Mucosa of rectum (tissue), 2 donors: ENCODE measurements around the gene SLIT1.

Experiments
- H3K27ac ChIP-seq, 2 donors: one replicate each; pipeline ENCODE4 v1.7.0; 2013; ENCODE audit warnings: inconsistent platforms in 2 of 2, low read depth in 2 of 2, low read length in 2 of 2
- H3K27me3 ChIP-seq, 2 donors: one replicate each; pipeline ENCODE4 v1.7.0; 2013; ENCODE audit warnings: low read length in 2 of 2; ENCODE audit not compliant: control insufficient read depth in 2 of 2, insufficient read depth in 2 of 2
- H3K36me3 ChIP-seq, 2 donors: one replicate each; pipeline ENCODE4 v1.7.0; 2013; ENCODE audit warnings: low read length in 2 of 2; ENCODE audit not compliant: control insufficient read depth in 2 of 2, insufficient read depth in 2 of 2
- H3K4me1 ChIP-seq, 2 donors: one replicate each; pipeline ENCODE4 v1.7.0; 2013; ENCODE audit warnings: low read length in 2 of 2, mild to moderate bottlenecking in 1 of 2; ENCODE audit not compliant: control insufficient read depth in 2 of 2, insufficient read depth in 2 of 2
- H3K4me3 ChIP-seq, 2 donors: one replicate each; pipeline ENCODE4 v1.7.0; 2013; ENCODE audit warnings: low read length in 2 of 2
- H3K9ac ChIP-seq, 2 donors: one replicate each; pipeline ENCODE4 v1.7.0; 2013; ENCODE audit warnings: low read length in 2 of 2, low read depth in 1 of 2, mild to moderate bottlenecking in 1 of 2
- H3K9me3 ChIP-seq, 2 donors: one replicate each; pipeline ENCODE4 v1.7.0; 2013; ENCODE audit warnings: low read length in 2 of 2; ENCODE audit not compliant: control insufficient read depth in 2 of 2
- donor health status: healthy.
- donor health status: Normal muscosa, but diverticular disease.

SLIT1 gene

DNA sequence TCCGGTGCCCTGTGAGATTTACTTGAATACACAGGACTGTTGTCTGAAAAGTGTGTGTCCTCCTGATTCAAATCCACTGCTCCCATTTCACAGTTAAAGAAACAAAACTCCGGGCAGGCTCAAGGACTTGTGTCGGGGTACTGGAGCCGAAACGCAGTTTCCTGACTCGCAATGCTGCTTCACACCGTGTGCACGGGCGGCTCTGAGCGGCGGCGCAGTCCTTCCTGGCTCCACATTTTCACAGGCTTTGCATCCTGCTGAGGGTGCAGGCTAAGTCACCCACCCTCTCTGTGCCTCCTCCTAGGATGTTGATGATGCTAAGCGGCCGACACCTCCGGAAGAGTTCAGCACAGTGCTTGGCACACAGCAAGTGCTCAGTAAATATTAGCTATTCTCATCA, 65.4 kb downstream of the SLIT1 start:
- Histone ChIP-seq H3K9ac (no peak overlapping the region), H3K4me3 (no peak overlapping the region), H3K27ac (no peak overlapping the region), H3K9me3 (no peaks in the 10 kb centered on the region), H3K36me3 (no peaks in the 10 kb centered on the region), H3K4me1 (no peaks in the 10 kb centered on the region), H3K27me3 (peaks cover 2 to 11% of the 10 kb centered on the region in 2 donors)

DNA sequence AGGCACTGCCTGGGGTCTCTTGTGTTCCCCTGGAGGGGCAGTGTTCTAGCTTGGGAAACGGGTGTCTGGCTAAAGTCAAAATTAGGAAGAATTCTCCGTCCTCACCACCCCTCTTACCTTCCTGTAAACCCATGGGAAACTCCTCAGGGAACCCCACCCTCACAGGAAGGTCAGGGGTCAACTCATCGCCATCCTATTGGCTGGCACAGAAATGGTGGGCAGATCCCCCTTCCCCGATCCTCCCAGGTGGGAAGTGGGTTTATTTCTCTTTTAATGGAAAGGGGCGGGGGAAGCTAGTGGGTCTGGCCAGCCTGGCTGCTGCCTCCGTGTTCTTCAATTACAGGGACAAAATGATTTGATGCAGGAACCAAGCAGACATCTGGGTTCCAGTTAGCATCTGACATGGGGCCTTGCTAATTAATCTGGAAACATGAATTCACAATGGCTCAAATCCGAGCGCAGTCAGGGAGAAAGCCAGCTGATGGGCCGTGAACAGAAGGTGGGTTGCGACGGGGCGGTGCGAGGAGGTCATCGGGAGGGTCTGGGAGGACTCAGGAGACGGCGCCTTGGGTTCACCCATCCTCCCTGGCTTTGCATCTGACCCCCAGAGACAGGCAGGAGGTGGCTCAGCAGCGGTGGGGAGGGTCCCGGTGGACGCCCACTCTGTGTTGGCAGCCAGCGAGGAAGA, 66.6 kb downstream of the SLIT1 start:
- no peaks in the 10 kb centered on the region for H3K9me3 ChIP-seq
- H3K9ac ChIP-seq: no peak overlapping the region
- no peak overlapping the region for H3K27ac ChIP-seq
- no peaks in the 10 kb centered on the region for H3K36me3 ChIP-seq
- H3K4me1 ChIP-seq: no peaks in the 10 kb centered on the region
- H3K4me3 ChIP-seq: no peak overlapping the region
- peaks cover 0 to 11% of the 10 kb centered on the region in 2 donors for H3K27me3 ChIP-seq

DNA sequence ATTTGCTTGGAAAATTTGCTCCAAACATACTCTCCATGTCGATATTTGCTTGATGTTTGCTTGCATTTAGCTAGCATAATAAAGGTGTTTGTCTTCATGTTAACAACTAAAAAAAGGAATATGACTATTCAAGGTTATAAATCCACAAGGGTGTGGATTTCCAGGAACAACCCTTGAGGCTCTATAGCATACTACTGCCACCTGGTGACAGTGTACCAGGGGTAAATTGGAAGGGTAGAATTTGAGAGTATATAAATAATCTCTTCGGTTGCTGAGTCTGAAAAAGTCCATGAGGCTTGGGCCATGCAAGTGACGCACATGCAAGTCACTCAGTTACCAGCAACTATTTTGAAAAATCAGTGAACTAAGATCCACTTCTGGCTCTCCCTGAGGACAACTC, 68.4 kb downstream of the SLIT1 start:
- Histone ChIP-seq H3K36me3 (no peaks in the 10 kb centered on the region), H3K4me3 (no peak overlapping the region), H3K27me3 (peaks cover 0 to 11% of the 10 kb centered on the region in 2 donors), H3K9ac (no peak overlapping the region), H3K4me1 (no peaks in the 10 kb centered on the region), H3K27ac (no peak overlapping the region), H3K9me3 (no peaks in the 10 kb centered on the region)

DNA sequence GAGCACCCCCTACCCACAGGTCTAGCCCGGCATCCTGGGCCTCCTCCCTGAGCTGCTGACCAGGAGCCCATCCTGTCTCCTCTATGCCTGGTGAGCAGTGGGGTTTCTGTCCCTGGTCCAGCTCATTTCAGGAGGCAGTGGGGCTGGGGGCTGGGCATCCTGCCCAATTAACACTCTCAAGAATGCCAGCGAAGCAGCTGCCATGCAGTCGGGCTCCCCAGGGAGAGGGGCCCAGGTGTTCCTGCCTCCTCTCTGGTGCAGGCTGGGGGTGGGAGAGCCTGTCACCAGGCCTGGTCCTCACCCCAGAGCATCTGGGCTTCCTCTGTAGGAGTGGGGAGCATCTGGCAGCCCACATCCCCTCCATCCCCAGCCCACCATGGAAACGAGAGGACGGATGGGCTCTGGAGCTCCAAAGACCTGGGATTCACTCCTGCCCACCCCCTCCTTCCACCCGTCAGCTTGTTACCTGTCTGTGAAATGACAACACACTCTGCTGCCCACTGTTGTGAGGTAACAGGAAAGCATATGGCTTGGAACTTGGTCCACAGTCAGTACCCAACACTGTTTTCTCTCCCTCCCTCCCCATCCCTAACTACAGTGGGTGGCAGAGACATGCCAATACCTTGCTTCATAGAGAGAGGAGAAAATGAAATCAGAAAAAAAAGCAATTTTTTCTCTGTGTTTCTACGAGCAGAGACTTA, 69.1 kb downstream of the SLIT1 start:
- Histone ChIP-seq H3K4me1 (no peaks in the 10 kb centered on the region), H3K27me3 (peaks cover 0 to 8% of the 10 kb centered on the region in 2 donors), H3K36me3 (no peaks in the 10 kb centered on the region), H3K4me3 (no peak overlapping the region), H3K27ac (no peak overlapping the region), H3K9me3 (no peaks in the 10 kb centered on the region), H3K9ac (no peak overlapping the region)

DNA sequence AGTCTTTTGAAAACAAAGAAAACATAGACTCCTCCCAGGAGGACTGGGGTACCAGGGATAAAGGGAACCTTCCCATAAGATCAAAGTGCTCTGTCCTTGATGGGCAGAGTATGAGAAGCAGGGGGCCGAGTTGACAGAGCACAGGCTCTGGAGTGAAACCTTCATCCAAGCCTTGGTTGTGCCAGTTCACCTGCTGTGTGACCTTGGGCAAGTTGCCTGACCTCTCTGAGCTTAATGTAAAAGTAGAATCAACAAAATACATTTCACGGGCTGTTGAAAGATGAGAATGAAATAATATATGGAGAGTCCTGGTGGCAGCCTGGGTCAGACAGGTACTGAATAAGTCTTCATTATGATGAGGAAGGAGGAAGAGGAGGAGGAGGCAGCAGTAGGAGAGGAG, 69.9 kb downstream of the SLIT1 start:
- H3K9ac ChIP-seq: no peak overlapping the region
- H3K4me3 ChIP-seq: no peak overlapping the region
- no peaks in the 10 kb centered on the region for H3K4me1 ChIP-seq
- H3K36me3 ChIP-seq: no peaks in the 10 kb centered on the region
- peaks cover 0 to 2% of the 10 kb centered on the region in 2 donors for H3K27me3 ChIP-seq
- H3K27ac ChIP-seq: no peak overlapping the region
- no peaks in the 10 kb centered on the region for H3K9me3 ChIP-seq

DNA sequence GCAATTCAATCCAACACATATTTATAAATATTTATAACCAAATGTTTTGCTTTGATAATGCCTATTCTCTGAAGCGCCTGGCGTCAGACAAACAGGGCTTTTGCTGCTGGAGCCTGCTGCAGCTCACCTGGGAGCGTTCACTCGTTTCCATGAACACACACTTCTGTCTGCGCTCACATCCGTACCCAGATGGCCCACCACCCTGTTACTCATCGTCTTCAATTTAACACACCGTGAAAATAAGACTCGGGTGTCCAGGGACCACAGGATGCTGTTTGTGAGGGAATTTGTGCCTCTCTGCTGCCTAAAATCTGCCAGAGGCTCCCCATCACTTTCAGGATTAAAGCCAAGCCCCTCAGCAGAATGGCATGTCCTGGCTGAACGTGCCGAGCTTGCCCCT, 74.1 kb downstream of the SLIT1 start:
- Histone ChIP-seq H3K27me3 (peaks cover 6 to 11% of the 10 kb centered on the region in 2 donors), H3K9ac (no peak overlapping the region), H3K4me3 (no peak overlapping the region), H3K27ac (no peak overlapping the region), H3K36me3 (no peaks in the 10 kb centered on the region), H3K9me3 (no peaks in the 10 kb centered on the region), H3K4me1 (no peaks in the 10 kb centered on the region)

DNA sequence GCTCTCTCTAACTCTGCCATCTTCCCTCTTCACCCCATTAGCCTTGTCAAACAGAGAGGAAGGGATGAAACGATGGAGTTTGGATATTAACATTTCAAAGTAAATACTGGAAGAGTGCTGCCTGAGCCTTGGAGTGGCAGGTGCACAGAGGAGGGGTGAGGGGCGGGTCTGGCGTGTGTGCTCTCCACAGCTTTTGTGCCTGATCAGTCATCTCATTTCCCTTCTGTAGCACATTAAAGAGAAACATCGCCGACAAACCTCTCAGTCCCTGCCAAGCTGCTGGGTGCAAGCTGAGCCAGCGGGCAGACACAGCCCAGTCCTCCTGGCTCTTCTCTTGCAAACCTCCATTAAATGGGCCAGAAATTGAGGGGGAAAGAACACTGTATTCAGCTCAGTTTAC, 76.2 kb downstream of the SLIT1 start:
- no peaks in the 10 kb centered on the region for H3K9me3 ChIP-seq
- no peak overlapping the region for H3K27ac ChIP-seq
- no peak overlapping the region for H3K4me3 ChIP-seq
- H3K36me3 ChIP-seq: no peaks in the 10 kb centered on the region
- H3K9ac ChIP-seq: no peak overlapping the region
- H3K27me3 ChIP-seq: peaks cover 6 to 11% of the 10 kb centered on the region in 2 donors
- H3K4me1 ChIP-seq: no peaks in the 10 kb centered on the region

DNA sequence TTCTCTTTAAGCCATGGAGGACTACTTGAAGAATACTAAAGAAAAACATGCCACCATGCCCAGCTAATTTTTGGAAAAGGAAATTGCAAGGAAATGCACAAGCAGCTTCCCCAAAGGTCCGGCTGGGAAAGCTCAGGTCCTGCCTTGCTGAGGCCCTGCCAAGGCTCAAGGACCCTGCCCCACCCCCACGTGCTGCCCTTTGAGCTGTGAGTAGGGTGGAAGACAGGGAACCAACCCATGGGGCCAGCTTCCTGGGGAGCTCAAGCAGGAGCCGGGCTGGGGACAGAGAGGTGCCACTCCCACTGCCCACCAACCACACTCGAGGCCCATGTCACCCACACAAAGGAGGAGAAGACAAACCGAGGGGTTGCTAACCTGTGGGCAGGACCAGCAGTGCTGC, 78.2 kb downstream of the SLIT1 start:
- no peaks in the 10 kb centered on the region for H3K36me3 ChIP-seq
- no peaks in the 10 kb centered on the region for H3K4me1 ChIP-seq
- no peak overlapping the region for H3K9ac ChIP-seq
- H3K27ac ChIP-seq: no peak overlapping the region
- H3K9me3 ChIP-seq: no peaks in the 10 kb centered on the region
- no peak overlapping the region for H3K4me3 ChIP-seq
- peaks cover 6 to 11% of the 10 kb centered on the region in 2 donors for H3K27me3 ChIP-seq

DNA sequence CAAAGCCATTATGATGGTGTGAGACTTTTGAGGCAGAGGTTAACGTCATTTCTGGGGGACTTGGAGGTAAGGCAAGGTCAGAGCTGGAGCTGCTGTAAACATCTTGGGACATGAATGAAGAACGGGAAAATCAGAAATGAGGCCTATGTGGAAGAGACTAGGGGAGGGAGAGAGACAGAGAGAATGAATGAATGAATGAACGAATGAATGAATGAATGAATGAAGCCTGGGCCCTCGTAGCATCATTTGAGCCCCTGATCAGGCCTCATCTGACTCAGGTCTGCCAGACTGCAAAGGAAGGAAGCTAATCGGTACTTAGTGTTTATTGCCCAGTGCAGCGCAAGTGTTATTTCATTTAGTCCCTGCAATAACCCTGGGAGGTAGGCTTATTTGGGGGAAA, 79.6 kb downstream of the SLIT1 start:
- no peaks in the 10 kb centered on the region for H3K36me3 ChIP-seq
- no peaks in the 10 kb centered on the region for H3K9me3 ChIP-seq
- no peak overlapping the region for H3K27ac ChIP-seq
- peaks cover 6 to 11% of the 10 kb centered on the region in 2 donors for H3K27me3 ChIP-seq
- H3K4me3 ChIP-seq: no peak overlapping the region
- H3K4me1 ChIP-seq: no peaks in the 10 kb centered on the region
- no peak overlapping the region for H3K9ac ChIP-seq

DNA sequence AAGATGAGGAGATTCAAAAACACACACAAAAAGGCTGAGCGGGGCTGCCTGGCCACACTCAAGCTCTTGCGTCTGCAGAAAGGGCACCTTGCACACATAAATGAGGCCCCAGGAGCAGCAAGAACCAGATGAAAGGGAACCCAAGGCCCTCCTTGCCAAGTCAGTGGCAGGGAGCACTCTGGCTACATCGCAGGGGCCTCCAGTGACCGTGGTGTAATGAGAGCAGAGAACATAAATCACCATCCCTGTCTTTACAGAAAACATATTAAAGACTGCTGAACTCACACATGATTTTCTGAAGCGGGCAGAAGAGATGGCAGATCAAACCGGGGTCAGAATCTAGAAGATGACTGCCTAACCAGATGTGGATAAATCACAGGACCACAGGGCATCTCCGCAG, 80.5 kb downstream of the SLIT1 start:
- Histone ChIP-seq H3K27me3 (peaks cover 6 to 11% of the 10 kb centered on the region in 2 donors), H3K4me3 (no peak overlapping the region), H3K4me1 (no peaks in the 10 kb centered on the region), H3K27ac (no peak overlapping the region), H3K9ac (no peak overlapping the region), H3K36me3 (no peaks in the 10 kb centered on the region), H3K9me3 (no peaks in the 10 kb centered on the region)
